ENCODE results near the gene ZSWIM4. TPM values are rescaled to one million over a fixed set of nuclear protein-coding genes. Genes with fewer than 3 reads are reported as not detected.

The ZSWIM4 gene
- total RNA-seq, 4 donors from 2014 or later: 0.26 to 8.4 (median 6.0) TPM

DNA sequence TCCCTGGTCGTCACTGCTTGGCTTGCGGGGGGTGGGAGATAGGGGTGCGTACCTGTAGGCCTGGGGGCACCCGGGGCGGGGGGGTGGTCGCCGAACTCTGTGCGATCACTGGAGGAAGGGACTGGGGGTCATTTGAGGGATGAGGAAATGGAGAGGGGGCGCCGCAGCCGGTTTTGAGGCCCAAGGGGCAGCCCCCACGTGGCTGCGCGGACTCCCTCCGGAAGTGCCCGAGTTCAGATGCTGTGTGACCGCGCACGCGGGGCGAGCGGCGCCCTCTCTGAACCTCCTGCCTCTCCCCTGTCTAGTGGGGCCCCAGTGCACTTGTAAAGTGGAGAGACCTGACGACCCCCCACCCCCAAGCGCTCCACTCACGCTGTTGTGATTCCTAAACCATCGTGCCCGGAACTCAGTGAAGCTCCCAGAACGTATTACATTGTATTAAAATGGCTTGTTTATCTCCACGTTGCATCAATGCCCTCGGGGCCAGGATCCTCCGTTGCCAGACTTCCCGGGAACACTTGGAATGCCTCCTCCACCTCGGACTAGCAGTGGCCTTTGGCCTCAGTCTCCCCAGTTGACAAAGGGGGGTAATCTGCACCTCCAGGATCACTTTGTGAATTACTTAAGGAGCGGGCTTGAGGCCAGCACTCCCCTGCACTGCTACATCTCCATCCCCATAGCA, 78.7 kb downstream of the ZSWIM4 start:
- no peak overlapping the region for H3K27ac ChIP-seq
- no peak overlapping the region for H3K4me3 ChIP-seq
- intact Hi-C loops (cut with DNase I; ENCODE audit: low total_unique reads): no loop called here

DNA sequence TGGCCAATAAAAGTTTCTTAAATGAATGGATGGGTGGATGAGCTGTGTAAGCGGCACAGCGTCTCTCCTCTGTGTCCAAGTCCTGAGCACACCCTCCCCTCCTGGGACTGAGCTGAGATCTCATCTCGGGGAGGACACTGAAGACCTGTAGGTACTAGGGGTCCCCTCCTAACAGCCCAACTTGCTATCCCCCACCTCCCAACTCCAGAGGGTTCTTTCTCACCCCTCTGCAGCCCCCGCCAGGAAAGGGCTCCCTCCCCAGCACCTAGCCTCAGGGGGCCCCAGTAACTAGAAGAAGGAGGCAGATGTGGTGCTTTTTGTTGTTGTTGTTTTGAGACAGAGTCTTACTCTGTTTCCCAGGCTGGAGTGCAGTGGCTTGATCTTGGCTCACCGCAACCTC, 80.6 kb downstream of the ZSWIM4 start:
- Histone ChIP-seq H3K27me3 (peaks cover 0 to 3% of the 10 kb centered on the region in 2 donors), H3K4me3 (no peak overlapping the region), H3K9me3 (no peaks in the 10 kb centered on the region), H3K4me1 (peaks cover 0 to 6% of the 10 kb centered on the region in 2 donors), H3K27ac (no peak overlapping the region), H3K36me3 (no peaks in the 10 kb centered on the region)
- intact Hi-C loops (cut with DNase I; ENCODE audit: low total_unique reads): no loop called here
- DNase-seq: no peak
- TF ChIP-seq CTCF (IDR thresholded peaks at IDR 0.05): no peak

More for the DNA sequence above, 78.7 kb downstream of the ZSWIM4 start:
- no peaks in the 10 kb centered on the region for H3K9me3 ChIP-seq
- H3K36me3 ChIP-seq: no peaks in the 10 kb centered on the region
- TF ChIP-seq POLR2A (IDR thresholded peaks at IDR 0.05) (no peak), CTCF (IDR thresholded peaks at IDR 0.05) (no peak)
- H3K27me3 ChIP-seq: peaks cover 0 to 3% of the 10 kb centered on the region in 2 donors
- peaks cover 0 to 6% of the 10 kb centered on the region in 2 donors for H3K4me1 ChIP-seq
- DNase-seq: no peak

DNA sequence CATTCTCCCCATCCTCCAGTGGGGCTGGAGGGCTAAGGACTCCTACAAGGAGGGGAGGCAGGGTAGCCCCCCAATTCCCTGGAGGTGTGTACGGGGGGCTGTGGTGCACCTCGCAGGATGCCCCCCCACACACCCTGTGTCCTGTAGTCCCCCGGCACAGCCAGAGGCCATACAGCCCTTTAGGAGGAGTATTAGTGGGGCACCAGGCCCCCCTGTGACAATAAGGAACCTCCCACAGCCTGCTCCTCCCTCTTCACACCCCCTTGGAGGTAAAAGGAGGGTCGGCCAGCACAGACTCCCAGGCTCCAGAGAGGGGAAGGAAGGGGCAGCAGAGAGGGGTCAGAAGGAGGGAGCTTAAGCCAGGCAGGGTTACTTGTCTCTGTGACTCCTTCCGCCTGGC, 81.6 kb downstream of the ZSWIM4 start, which contains the start of gene NANOS3:
TSS of gene NANOS3 (plus strand) at position 301 of the 400 bp plus-strand sequence. CDS start 115 bp downstream, outside the sequence.
- peaks cover 0 to 3% of the 10 kb centered on the region in 2 donors for H3K27me3 ChIP-seq
- H3K4me1 ChIP-seq: peaks cover 0 to 6% of the 10 kb centered on the region in 2 donors
- TF ChIP-seq POLR2A (IDR thresholded peaks at IDR 0.05) (no peak), CTCF (IDR thresholded peaks at IDR 0.05) (no peak)
- H3K4me3 ChIP-seq: no peak within 1 kb of the TSS
- H3K9me3 ChIP-seq: no peaks in the 10 kb centered on the region
- no peak for DNase-seq
- intact Hi-C loops (cut with DNase I; ENCODE audit: low total_unique reads): no loop called here
- H3K36me3 ChIP-seq: no peaks in the 10 kb centered on the region
- H3K27ac ChIP-seq: no peak within 1 kb of the TSS

GRCh38 chr19:13877303-13877702, 82.1 kb downstream of the ZSWIM4 start:
- Histone ChIP-seq H3K36me3 (no peaks in the 10 kb centered on the region), H3K27me3 (peaks cover 0 to 3% of the 10 kb centered on the region in 2 donors), H3K4me1 (peaks cover 0 to 6% of the 10 kb centered on the region in 2 donors), H3K27ac (no peak overlapping the region), H3K4me3 (no peak overlapping the region), H3K9me3 (no peaks in the 10 kb centered on the region)
- intact Hi-C loops (cut with DNase I; ENCODE audit: low total_unique reads): no loop called here
- DNase-seq: no peak
- TF ChIP-seq POLR2A (IDR thresholded peaks at IDR 0.05): no peak
- no peak for TF ChIP-seq CTCF (IDR thresholded peaks at IDR 0.05)
